HEK293 (cell line): ENCODE data around the gene DNAH9.

ENCODE experiments used
- BCL11B ChIP-seq: fragments of 450-650 bp; formaldehyde crosslinking; IDR thresholded peaks from 2 replicates; pipeline ENCODE4 v1.5.1; 2016; ENCODE audit warnings: low read depth, missing biosample characterization, missing genetic modification characterization
- KLF16 ChIP-seq: fragments of 450-650 bp; formaldehyde crosslinking; IDR thresholded peaks from 2 replicates; pipeline ENCODE4 v1.5.1; 2017; ENCODE audit warnings: missing biosample characterization, missing genetic modification characterization
- SALL2 ChIP-seq: fragments of 450-650 bp; formaldehyde crosslinking; IDR thresholded peaks from 2 replicates; pipeline ENCODE4 v1.5.0; 2017; ENCODE audit warnings: missing biosample characterization, mild to moderate bottlenecking, missing genetic modification characterization, borderline replicate concordance
- YY1 ChIP-seq: fragments of 450-650 bp; formaldehyde crosslinking; IDR thresholded peaks from 2 replicates; pipeline ENCODE4 v1.5.1; 2018; ENCODE audit warnings: missing biosample characterization, missing genetic modification characterization
- YY2 ChIP-seq: fragments of 450-650 bp; formaldehyde crosslinking; IDR thresholded peaks from 2 replicates; pipeline ENCODE4 v1.5.1; 2016; ENCODE audit warnings: missing biosample characterization, missing genetic modification characterization
- ZBTB20 ChIP-seq: fragments of 450-650 bp; formaldehyde crosslinking; IDR thresholded peaks from 2 replicates; pipeline ENCODE4 v1.5.1; 2016; ENCODE audit warnings: missing biosample characterization, missing genetic modification characterization
- ZBTB21 ChIP-seq: fragments of 450-650 bp; formaldehyde crosslinking; IDR thresholded peaks from 2 replicates; pipeline ENCODE4 v1.5.1; 2017; ENCODE audit warnings: missing biosample characterization, missing genetic modification characterization
- ZBTB48 ChIP-seq: fragments of 450-650 bp; formaldehyde crosslinking; IDR thresholded peaks from 2 replicates; pipeline ENCODE4 v1.5.1; 2016; ENCODE audit warnings: missing biosample characterization, missing genetic modification characterization
- ZFP3 ChIP-seq: fragments of 450-650 bp; formaldehyde crosslinking; IDR thresholded peaks from 2 replicates; pipeline ENCODE4 v1.5.1; 2016; ENCODE audit warnings: low read depth, missing biosample characterization, missing genetic modification characterization
- ZNF121 ChIP-seq: fragments of 450-650 bp; formaldehyde crosslinking; IDR thresholded peaks from 2 replicates; pipeline ENCODE4 v1.5.1; 2016; ENCODE audit warnings: missing biosample characterization, missing genetic modification characterization
- ZNF549 ChIP-seq: fragments of 450-650 bp; IDR thresholded peaks from 2 replicates; pipeline ENCODE4 v1.5.1; 2018; ENCODE audit warnings: missing biosample characterization, missing genetic modification characterization, mild to moderate bottlenecking, inconsistent platforms, moderate library complexity
- ZNF76 ChIP-seq: fragments of 450-650 bp; formaldehyde crosslinking; IDR thresholded peaks from 2 replicates; pipeline ENCODE4; 2016; ENCODE audit warnings: low read depth, missing biosample characterization, missing genetic modification characterization, borderline replicate concordance
- TF ChIP-seq, protein P1 (sequence below): fragments of 450-650 bp; formaldehyde crosslinking; IDR thresholded peaks from 2 replicates; pipeline ENCODE4 v1.5.1; 2016; ENCODE audit warnings: missing biosample characterization, missing genetic modification characterization
- TF ChIP-seq, protein P2 (sequence below): fragments of 450-650 bp; formaldehyde crosslinking; IDR thresholded peaks from 2 replicates; pipeline ENCODE4 v1.5.1; 2016; ENCODE audit warnings: missing biosample characterization, missing genetic modification characterization

DNA sequence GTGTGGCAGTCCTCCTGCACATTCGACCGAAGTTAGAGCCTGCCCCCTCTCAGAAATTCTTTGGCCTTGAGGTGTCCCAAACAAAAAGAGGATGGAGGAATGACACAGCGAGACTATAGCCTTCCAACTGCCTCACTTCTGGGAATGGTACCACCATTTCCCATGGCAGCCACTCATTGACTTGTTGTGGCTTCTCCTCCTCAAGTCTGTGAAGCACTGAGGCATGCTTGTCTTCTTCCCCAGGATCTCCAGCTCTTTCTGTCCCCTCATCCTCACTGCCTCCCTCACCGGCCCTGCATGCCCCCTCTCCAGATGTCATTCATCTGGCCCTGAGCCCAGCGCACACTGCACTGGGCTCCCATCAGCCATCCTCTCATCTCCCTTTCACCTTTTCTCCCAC is 43.7 kb upstream of the DNAH9 start:
- TF ChIP-seq YY1 (no peak), SALL2 (no peak), BCL11B (tag by site-specific recombination) (no peak), ZFP3 (no peak), ZBTB48 (tag by site-specific recombination) (no peak), ZNF549 (no peak), ZBTB21 (no peak), KLF16 (tag by site-specific recombination) (no peak), ZBTB20 (tag by site-specific recombination) (no peak), YY2 (tag by site-specific recombination) (no peak), ZNF76 (tag by site-specific recombination) (no peak), ZNF121 (tag by site-specific recombination) (no peak)
- TF ChIP-seq, protein P1, sequence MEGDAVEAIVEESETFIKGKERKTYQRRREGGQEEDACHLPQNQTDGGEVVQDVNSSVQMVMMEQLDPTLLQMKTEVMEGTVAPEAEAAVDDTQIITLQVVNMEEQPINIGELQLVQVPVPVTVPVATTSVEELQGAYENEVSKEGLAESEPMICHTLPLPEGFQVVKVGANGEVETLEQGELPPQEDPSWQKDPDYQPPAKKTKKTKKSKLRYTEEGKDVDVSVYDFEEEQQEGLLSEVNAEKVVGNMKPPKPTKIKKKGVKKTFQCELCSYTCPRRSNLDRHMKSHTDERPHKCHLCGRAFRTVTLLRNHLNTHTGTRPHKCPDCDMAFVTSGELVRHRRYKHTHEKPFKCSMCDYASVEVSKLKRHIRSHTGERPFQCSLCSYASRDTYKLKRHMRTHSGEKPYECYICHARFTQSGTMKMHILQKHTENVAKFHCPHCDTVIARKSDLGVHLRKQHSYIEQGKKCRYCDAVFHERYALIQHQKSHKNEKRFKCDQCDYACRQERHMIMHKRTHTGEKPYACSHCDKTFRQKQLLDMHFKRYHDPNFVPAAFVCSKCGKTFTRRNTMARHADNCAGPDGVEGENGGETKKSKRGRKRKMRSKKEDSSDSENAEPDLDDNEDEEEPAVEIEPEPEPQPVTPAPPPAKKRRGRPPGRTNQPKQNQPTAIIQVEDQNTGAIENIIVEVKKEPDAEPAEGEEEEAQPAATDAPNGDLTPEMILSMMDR (tag by site-specific recombination): no peak
- TF ChIP-seq, protein P2, sequence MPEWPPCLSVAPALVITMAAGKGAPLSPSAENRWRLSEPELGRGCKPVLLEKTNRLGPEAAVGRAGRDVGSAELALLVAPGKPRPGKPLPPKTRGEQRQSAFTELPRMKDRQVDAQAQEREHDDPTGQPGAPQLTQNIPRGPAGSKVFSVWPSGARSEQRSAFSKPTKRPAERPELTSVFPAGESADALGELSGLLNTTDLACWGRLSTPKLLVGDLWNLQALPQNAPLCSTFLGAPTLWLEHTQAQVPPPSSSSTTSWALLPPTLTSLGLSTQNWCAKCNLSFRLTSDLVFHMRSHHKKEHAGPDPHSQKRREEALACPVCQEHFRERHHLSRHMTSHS: no peak
